HG02763 (cell line): ENCODE measurements around the gene AGO4.
"Not testable (repeated sequence)": the region's sequence is repeated elsewhere in the genome, so short reads cannot be mapped to it uniquely, and the experiment has no call there.

ENCODE experiments used
- ATAC-seq: cut with Tn5 transposase; IDR thresholded peaks from one replicate; pipeline ENCODE4 v1.9.1; 2021; ENCODE audit warnings: mild to moderate bottlenecking, moderate library complexity; ENCODE audit not compliant: unreplicated experiment

The AGO4 gene

DNA sequence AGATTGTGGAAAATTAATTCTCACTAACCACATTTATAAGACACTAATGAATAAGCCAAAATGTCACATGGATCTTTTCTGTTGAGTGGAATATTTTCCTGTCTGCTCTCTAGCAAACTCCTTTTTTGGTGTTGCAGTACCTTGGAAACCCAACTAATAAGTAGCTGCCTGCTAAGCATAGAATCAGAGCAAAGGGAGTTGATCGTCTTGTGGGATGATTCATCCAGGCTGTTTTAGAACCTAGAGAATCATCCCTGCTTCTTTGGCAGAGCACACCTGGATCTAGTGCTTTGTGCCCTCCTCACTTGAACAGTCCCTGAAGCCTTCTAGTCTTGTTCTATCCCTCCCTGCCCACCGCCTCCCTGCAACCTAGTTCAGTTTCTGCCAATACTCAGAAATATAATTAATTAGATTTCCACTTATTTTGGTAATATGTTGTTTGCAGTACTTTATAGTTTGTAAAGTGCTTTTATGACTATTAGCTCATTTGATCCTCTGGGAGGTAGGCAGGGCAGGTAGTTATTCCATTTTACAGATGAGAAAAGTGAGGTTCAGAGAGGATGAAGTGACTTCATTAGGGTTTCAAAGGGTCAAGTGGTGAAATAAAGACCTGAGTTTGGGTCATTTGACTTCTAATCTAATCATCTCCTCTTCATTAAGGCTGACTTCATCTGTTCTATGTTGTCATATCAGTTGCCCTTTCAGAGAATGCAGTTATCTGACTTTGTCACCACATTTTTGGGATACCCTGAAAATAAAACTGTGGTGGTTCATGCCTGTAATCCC lies 2.5 kb downstream of the AGO4 start:
- no peak for ATAC-seq

- not testable (repeated sequence) for ATAC-seq
These were observed 4.9 kb downstream of the AGO4 start for GRCh38 chr1:35812754-35813153.

DNA sequence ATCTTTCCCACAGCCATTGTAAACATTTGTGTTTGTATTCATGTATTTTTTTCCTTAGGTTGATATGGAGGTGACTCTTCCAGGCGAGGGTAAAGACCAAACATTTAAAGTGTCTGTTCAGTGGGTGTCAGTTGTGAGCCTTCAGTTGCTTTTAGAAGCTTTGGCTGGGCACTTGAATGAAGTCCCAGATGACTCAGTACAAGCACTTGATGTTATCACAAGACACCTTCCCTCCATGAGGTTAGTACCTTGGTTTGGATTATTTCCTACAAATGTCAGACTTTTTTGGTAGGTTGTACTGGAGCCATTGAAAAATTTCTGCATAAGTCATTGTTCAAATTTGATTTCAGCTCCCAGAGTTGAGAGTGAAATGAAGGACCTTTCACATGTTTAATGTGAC lies 17.4 kb downstream of the AGO4 start:
- no peak for ATAC-seq

DNA sequence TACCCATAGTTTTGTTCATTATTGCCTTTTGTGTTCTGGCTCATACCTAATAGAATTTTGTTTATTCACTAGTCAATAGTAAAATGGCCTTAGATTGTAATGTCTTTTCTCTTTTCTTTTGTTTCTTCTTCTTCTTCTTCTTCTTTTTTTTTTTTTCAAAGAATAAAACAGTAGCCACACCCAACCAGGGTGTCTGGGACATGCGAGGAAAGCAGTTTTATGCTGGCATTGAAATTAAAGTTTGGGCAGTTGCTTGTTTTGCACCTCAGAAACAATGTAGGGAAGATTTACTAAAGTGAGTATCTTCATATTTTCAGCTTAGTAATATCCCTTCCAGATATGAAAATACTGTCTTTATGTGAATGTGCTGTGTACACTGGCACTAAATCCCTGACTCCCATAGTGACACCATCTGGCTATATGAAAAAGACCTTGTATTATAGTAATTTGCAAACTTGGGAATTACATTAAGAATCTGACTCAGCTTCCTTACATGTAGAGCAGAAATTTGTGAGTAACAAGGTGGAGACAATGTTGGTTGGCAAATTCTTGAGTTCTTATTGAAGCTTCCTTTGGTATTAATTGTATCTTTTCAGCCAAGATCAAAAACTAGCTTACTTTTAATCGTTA lies 24.6 kb downstream of the AGO4 start:
- ATAC-seq = no peak

DNA sequence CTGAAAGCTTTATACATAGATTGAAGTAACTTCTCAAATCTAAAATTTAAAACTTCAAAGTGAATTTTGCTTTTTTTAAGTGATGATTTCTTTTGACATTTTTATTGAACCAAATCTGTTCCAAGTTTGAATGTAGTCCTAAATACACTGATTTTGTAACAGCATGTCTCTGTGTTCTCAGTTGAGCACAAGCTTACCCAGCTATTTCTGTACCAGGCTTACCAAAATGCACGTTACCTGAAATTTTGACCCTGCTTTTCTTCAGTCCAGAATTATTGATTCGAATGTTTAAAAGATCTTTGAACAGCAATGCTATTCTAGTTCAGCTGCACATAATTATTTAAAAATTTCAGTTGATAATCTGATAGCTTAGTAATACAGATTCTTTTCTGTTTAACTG lies 25.6 kb downstream of the AGO4 start:
- ATAC-seq = no peak

DNA sequence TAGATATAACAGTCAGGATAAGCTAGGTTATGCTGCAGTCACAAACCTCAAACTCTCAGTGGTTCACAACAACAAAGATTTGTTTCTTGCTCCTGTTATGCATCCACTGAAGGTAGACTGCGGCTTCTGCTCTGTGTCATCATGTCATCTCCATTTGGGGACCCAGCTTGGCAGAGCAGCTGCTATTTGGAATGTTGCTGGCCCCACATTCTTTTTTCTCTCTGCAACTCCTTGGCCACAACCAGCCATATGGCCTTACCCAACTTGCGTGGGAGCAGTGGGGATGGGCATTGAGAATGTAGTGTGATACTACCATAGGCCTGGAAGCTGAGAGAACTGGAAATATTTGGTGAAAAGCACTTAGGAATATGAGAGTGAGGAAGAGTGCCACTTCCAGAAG lies 26.4 kb downstream of the AGO4 start:
- no peak for ATAC-seq

DNA sequence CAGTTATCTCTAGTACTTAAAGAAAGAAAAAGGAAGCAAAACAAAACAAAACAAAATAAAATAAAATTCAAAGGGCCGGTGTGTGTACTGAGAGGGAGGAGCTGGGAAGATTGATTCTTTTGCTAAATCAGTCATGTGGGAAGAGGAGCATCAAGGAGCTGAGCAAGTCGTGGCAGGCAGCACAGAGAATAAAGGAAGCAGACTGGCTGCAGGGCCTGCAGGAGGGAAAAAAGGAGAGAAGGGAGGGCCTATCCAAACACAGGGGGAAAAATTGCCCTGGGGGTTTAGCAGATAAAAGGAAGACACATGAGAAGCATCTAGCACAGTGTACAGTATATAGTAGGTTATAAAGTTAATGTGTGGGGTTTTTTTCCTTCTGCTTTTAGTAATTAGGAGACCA lies 27.6 kb downstream of the AGO4 start:
- ATAC-seq = no peak

DNA sequence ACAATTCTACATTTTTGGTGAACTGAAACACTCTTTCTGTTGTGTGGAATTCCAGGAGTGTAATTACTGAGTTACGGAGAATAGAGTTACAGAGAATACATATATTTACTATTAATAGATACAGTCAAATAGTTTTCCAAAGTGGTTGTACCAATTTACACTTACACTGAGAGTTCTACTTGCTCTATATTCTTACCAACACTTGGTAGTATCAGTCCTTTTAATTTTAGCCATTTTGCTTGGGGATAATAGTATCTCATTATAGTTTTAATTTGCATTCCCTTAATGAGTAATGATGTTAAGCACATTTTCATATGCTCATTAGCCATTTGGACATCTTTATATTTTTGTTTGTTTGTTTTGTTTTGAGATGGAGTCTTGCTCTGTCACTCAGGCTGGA lies 28.9 kb downstream of the AGO4 start:
- ATAC-seq = no peak

- no peak for ATAC-seq
These were observed 31.0 kb downstream of the AGO4 start for GRCh38 chr1:35838693-35839245.

GRCh38 chr1:35844826-35845225 lies 37.0 kb downstream of the AGO4 start:
- no peak for ATAC-seq

DNA sequence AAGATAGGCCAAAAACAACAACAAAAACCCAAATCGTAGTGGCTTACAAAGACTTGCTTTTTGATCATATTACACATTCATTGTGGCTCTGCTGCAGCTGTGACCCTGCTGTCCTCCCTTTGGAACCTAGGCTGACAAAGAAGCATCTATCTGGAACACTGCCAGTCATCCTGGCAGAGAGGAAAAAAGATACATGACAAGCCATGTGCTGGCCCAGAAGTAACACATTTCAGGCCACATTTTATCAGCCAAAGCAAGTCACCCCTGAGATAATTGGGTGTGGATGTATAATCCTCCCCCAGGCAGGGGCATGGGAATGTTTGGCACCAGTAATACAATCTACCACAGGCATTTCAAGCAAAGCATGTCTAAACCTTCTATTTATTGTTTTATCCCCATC lies 38.0 kb downstream of the AGO4 start:
- no peak for ATAC-seq

DNA sequence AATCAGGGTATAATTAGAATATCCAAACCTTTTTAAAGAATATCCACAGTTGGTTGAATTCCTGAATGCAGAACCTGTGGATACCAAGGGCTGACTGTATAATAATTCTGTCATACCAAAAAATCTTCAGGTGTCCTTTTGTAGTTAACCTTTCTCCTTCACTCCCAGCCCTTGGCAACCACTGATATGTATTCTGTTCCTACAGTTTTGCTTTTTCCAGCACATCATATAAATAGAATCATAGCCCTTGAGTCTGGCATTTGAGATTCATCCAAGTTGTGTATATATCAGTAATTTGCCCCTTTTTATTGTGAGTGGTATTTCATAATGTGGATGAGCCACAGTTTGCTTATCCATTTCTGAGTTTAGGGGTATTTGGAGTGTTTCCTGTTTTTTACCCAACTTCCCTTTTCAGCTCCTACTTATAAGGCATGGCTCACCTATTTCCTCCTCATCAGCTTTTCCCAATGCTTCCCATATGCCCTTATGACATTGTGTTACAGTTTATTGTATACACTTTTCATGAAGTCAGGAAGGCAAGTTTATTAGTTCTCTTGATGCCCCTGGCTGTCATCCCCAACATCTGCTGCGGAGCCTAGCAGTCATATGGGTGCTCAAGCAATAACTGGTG lies 40.2 kb downstream of the AGO4 start:
- ATAC-seq = no peak

DNA sequence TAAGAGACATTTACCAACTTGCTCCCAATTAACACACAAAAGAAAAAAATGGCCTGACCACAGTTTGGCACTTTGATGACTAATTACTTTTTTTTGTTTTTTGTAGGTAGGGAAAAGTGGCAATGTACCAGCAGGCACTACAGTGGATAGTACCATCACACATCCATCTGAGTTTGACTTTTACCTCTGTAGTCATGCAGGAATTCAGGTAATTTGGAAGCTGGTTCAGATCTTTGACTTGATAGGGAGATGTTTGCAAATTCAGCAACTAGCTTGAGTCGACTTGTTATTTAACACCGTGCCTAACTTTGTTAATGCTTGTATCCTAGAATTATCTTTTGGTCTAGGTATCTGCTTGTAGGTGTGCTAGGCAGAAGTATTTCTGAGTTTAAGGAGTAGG lies 42.2 kb downstream of the AGO4 start:
- no peak for ATAC-seq

GRCh38 chr1:35850716-35851115 lies 42.9 kb downstream of the AGO4 start:
- ATAC-seq = no peak

DNA sequence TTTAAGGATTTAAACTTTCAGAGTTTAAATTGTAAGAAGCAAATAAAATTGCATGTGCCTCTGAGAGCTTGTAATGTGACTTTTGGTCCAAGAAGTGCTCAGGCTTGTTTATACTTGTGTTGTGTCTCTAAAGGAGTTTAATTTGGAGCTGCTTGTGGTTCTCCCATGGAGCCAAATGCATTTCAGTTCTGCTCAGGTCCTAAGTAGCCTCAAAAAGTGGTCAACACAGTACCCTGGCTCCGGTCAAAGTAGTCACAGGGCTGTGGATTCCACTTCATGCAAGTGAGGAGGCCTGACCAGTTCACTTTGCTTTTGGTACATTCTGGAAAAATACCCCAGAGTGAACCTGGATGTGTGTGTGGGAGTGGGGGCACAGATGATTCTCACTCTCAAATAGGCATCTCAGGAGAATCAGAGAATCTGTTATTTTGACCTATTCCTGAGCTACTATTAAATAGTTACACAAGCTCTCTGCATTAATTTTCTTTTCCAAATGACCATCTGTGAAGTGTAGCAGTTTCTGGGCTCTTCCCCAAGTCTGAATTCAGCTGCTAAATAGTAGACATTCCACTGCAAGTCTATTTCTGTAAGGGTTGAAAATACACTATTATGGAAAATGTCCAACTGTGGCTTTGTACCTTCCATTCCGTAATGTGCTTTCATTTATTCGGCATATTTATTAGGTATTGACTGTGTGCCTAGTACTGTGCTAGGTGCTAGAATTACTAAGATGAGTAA lies 43.5 kb downstream of the AGO4 start:
- ATAC-seq = no peak

- no peak for ATAC-seq
These were observed 44.4 kb downstream of the AGO4 start for GRCh38 chr1:35852241-35852640.

DNA sequence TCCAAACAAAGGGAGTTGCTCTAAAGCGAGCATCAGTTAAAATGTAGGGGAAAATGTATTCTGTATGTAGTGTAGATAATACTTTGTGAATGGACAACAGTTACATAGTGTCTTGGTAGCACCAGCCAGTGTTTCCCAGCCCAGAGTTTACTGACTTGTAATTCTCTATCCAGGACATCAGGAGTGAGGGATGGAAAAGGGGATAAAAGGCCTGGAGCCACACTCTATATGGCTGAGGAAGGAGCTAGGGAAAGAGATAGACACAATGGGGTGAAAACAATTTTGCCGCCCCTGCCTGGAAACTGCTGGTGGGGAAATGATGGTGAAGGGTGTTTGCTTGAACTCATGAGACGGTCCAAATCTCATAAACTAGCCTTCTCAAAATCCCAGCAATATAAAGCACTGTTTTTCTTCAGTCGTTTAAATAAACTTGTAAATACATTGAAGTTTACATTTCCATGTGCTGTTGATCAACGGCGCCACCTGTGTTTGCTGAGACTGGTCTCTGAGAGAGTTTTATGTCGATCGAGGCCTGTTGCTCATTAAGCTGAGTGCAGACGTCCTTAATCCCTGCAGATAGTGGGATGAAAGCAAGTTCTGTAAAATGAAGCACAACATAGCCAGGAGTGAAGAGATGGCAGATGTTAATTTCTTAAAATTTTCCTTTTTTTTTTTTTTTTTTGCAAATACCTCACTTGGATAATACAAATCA lies 47.3 kb downstream of the AGO4 start:
- no peak for ATAC-seq

GRCh38 chr1:35856964-35857363 lies 49.1 kb downstream of the AGO4 start:
- no peak for ATAC-seq

DNA sequence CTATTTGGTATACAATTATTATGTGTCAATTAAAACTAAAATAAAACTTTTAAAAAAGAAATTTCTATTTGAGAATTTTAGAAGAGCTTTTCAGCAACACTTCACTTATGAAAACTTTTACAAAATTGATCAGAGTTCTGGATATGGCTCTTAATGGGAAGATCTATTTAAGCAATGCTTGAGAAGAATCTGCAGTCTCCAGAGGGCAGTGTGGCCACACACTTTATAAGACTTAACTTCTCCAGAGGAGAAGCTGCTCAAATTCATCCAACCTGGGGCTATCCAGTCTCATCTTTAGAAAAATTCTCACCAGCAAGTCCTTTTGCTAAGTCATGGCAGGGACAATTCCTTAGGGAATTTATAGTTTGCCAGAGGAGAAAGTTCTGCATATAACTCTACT lies 50.0 kb downstream of the AGO4 start:
- no peak for ATAC-seq

DNA sequence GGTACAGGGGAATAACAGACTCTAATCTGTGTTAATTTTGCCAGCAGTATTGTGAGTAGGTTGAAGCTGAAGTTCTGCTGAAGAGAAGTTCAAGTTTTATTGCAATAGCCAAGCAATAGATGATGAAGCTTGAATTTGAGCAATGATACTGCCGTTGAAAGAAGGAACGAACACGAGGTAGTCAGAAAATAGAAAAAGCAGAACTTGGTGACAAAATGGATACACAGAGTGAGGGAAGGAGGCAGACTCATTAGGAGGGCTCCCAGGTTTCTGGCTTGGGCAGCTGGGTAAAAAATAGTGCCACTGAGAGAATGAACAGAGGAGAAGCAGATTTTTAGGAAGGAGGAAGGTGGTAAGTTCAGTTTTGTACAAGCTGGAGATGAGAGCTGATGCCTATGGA lies 52.9 kb downstream of the AGO4 start:
- no peak for ATAC-seq

DNA sequence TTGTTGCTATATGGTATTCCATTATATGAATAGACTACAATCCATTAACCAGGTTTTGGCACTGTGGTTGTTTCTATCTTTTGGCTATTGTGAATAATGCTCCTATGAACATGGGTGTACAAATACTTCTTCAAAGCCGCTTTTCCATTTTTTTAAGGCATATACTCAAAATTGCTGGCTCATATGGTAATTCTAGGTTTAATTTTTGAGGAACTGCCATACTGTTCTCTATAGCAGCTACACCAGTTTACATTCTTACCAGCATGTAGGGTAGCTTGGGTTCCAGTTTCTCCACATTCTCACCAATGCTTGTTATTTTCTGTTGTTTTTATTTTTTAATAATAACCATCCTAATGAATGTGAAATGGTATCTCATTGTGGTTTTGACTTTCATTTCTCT lies 55.3 kb downstream of the AGO4 start:
- no peak for ATAC-seq
